ENCODE results near the gene RERE.

RERE gene

DNA sequence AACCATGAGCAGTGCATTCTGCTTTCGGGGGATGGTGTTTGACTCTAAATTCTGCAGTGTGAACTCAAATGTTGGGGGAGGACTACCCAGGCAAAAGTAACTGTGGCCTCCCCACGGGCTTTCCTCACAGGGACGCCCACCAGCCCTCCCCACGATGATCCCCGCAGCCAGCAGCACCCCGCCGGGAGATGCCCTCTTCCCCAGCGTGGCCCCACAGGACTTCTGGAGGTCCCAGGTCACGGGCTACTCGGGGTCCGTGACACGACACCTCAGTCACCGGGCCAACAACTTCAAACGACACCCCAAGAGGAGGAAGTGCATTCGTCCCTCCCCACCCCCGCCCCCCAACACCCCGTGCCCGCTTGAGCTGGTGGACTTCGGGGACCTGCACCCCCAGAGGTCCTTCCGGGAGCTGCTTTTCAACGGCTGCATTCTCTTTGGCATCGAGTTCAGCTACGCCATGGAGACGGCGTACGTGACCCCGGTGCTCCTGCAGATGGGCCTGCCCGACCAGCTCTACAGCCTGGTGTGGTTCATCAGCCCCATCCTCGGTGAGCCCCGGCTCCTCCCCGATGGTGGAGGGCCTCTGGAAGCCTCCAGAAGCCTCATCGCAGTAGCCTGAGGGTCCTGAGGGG, 493.1 kb downstream of the RERE start:
- DNase-seq, result no peak
- TF ChIP-seq, protein P1, sequence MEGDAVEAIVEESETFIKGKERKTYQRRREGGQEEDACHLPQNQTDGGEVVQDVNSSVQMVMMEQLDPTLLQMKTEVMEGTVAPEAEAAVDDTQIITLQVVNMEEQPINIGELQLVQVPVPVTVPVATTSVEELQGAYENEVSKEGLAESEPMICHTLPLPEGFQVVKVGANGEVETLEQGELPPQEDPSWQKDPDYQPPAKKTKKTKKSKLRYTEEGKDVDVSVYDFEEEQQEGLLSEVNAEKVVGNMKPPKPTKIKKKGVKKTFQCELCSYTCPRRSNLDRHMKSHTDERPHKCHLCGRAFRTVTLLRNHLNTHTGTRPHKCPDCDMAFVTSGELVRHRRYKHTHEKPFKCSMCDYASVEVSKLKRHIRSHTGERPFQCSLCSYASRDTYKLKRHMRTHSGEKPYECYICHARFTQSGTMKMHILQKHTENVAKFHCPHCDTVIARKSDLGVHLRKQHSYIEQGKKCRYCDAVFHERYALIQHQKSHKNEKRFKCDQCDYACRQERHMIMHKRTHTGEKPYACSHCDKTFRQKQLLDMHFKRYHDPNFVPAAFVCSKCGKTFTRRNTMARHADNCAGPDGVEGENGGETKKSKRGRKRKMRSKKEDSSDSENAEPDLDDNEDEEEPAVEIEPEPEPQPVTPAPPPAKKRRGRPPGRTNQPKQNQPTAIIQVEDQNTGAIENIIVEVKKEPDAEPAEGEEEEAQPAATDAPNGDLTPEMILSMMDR (IDR thresholded peaks at IDR 0.05; ENCODE audit: low read depth, low read length), result no peak
- H3K27me3 ChIP-seq, result no peaks in the 10 kb centered on the region
- H3K4me1 ChIP-seq, result no peaks in the 10 kb centered on the region
- no peaks in the 10 kb centered on the region for H3K9me3 ChIP-seq
- H3K4me3 ChIP-seq (ENCODE audit: low read depth, low read length), result no peak overlapping the region
- H3K36me3 ChIP-seq, result no peaks in the 10 kb centered on the region

DNA sequence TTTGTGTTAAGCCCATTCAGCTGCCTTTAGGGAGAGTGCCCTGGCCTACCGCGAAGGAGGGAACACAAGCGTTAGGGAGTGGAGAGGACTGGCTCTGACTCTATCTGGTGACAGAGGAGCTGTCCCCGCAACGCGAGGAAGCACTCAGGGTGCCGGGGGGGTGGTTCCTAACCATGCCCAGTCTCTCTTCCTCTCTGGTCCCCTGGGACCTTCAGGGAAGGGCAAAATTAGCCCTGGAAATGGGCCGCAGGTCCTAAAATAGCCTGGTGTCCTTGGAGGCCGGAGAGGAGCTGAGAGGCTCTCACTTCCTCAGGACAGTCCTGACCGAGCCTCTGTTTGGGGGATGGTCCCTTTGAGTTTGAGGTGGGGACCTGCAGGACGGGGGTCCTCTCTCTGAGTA, 493.7 kb downstream of the RERE start:
- TF ChIP-seq, protein P1 (IDR thresholded peaks at IDR 0.05; ENCODE audit: low read depth, low read length), result no peak
- H3K4me3 ChIP-seq (ENCODE audit: low read depth, low read length), result no peak overlapping the region
- no peak for DNase-seq
- no peaks in the 10 kb centered on the region for H3K27me3 ChIP-seq
- no peaks in the 10 kb centered on the region for H3K4me1 ChIP-seq
- no peaks in the 10 kb centered on the region for H3K9me3 ChIP-seq
- no peaks in the 10 kb centered on the region for H3K36me3 ChIP-seq

DNA sequence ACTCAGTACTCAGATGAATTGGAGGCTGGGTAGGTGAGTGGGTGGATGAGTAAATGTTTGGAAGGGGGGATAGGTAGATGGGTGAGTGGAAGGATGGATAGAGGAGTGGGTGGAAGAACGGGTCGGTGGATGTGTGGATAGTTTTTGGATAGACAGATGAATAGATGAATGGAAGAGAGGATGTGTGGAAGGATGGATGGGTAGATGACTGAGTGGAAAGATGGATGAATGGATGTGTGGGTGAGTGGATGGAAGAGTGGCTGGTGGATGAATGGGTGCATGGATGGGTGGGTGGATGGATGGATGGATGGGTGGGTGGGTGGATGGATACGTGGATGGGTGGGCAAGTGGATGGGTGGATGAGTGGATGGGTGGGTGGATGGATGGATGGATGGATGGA, 495.8 kb downstream of the RERE start:
- Histone ChIP-seq H3K4me1 (no peaks in the 10 kb centered on the region), H3K36me3 (no peaks in the 10 kb centered on the region), H3K9me3 (no peaks in the 10 kb centered on the region), H3K4me3 (ENCODE audit: low read depth, low read length) (no peak overlapping the region), H3K27me3 (no peaks in the 10 kb centered on the region)
- TF ChIP-seq, protein P1 (IDR thresholded peaks at IDR 0.05; ENCODE audit: low read depth, low read length), result no peak
- DNase-seq, result no peak

GRCh38 chr1:8318436-8318835, 499.0 kb downstream of the RERE start:
- Histone ChIP-seq H3K4me3 (ENCODE audit: low read depth, low read length) (peak overlapping the region; percentile 48), H3K36me3 (no peaks in the 10 kb centered on the region), H3K4me1 (no peaks in the 10 kb centered on the region), H3K27me3 (no peaks in the 10 kb centered on the region), H3K9me3 (no peaks in the 10 kb centered on the region)
- DNase-seq, result no peak
- TF ChIP-seq, protein P1 (IDR thresholded peaks at IDR 0.05; ENCODE audit: low read depth, low read length), result no peak

DNA sequence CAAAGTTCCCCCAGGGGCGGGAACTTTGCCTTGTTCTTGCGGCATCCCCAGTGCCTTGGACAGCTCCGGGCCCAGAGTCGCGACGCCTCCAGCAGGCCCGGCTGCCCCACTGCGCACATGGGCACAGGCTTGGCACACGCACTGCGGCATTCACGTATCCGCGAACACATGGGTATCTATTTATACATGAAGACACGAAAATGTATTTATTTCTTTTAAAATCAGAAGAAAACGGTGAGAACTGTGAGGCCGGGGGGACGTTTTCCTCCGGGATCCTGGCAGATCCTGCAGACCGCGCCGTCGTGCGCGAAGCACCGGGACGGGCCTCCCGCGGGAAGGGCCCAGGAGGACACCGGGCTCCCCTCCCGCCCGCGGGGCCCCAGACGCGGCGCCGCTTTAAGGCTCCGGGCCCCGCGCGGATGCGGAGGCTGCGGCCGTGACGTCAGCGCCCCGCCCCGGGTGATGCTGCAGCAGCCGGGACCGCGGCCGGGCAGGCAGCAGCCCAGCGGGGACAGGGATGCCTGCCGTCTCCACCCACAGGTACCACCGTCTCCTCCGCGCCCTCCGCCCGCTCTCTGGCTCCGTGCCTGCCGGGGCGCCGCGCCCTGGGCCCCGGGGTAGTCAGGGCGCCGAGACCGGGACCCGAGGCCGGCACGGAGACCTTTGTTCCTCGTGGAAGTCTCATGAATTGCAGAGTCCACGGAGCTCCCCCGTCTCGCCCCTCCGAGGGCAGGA, 499.6 kb downstream of the RERE start, which contains the start of gene SLC45A1:
TSS of gene SLC45A1 (plus strand) at position 468 of the 735 bp plus-strand sequence. CDS start 6,216 bp downstream, outside the sequence.
- H3K9me3 ChIP-seq, result no peaks in the 10 kb centered on the region
- no peaks in the 10 kb centered on the region for H3K4me1 ChIP-seq
- no peaks in the 10 kb centered on the region for H3K27me3 ChIP-seq
- TF ChIP-seq, protein P1 (IDR thresholded peaks at IDR 0.05; ENCODE audit: low read depth, low read length), result no peak
- H3K4me3 ChIP-seq (ENCODE audit: low read depth, low read length), result peak within 1 kb of the TSS; percentile 48
- H3K36me3 ChIP-seq, result no peaks in the 10 kb centered on the region
- DNase-seq, result peak; percentile 69
